Skin of body (tissue), 2 donors: Measurements from ENCODE around the gene CXCL9. TPM values are rescaled to one million over a fixed set of nuclear protein-coding genes. Genes with fewer than 3 reads are reported as not detected.
"Not testable (repeated sequence)": the region's sequence is repeated elsewhere in the genome, so short reads cannot be mapped to it uniquely, and the experiment has no call there.

ENCODE experiments used
- DNase-seq: peaks from one replicate; lab custom pipeline; 2025; lab: John Stamatoyannopoulos, UW
- total RNA-seq: library from RNA; depleted of rRNA; stranded (reverse); fragments of >200 nt; gene quantifications from one replicate; pipeline ENCODE4 v1.2.3, GENCODE V29; 2014

CXCL9 gene
- total RNA-seq = 0.10 TPM

GRCh38 chr4:76007089-76007862 lies at the start of gene CXCL9:
CXCL9 (minus strand) TSS chr4:76007509; CDS start chr4:76007449, 60 bp downstream.
- no peak for DNase-seq

GRCh38 chr4:76055421-76055820 lies 48.1 kb upstream of the CXCL9 start:
- no peak for DNase-seq

- no peak for DNase-seq
Measured at GRCh38 chr4:76055016-76055415, 47.7 kb upstream of the CXCL9 start.

- no peak for DNase-seq
Measured at GRCh38 chr4:76053730-76054129, 46.4 kb upstream of the CXCL9 start.

DNA sequence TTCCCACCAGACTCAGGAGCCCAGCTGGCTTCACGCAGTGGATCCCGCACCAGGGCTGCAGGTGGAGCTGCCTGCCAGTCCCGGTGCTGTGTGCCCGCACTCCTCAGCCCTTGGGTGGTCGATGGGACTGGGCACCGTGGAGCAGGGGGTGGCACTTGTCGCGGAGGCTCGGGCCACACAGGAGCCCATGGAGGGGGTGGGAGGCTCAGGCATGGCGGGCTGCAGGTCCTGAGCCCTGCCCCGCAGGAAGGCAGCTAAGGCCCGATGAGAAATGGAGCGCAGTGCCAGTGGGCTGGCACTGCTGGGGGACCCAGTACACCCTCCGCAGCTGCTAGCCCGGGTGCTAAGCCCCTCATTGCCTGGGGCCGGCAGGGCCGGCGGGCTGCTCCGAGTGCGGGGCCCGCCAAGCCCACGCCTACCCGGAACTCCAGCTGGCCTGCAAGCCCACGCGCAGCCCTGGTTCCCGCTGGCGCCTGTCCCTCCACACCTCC lies 43.3 kb upstream of the CXCL9 start:
- not testable (repeated sequence) for DNase-seq

DNA sequence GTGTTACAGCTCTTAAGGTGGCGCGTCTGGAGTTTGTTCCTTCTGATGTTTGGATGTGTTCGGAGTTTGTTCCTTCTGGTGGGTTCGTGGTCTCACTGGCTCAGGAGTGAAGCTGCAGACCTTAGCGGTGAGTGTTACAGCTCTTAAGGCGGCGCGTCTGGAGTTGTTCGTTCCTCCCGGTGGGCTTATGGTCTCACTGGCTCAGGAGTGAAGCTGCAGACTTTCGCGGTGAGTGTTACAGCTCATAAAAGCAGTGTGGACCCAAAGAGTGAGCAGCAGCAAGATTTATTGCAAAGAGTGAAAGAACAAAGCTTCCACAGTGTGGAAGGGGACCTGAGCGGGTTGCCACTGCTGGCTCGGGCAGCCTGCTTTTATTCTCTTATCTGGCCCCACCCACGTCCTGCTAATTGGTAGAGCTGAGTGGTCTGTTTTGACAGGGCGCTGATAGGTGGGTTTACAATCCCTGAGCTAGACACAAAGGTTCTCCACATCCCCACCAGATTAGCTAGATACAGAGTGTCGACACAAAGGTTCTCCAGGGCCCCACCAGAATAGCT lies 42.6 kb upstream of the CXCL9 start:
- not testable (repeated sequence) for DNase-seq

- not testable (repeated sequence) for DNase-seq
Measured at GRCh38 chr4:76044686-76045085, 37.4 kb upstream of the CXCL9 start.

DNA sequence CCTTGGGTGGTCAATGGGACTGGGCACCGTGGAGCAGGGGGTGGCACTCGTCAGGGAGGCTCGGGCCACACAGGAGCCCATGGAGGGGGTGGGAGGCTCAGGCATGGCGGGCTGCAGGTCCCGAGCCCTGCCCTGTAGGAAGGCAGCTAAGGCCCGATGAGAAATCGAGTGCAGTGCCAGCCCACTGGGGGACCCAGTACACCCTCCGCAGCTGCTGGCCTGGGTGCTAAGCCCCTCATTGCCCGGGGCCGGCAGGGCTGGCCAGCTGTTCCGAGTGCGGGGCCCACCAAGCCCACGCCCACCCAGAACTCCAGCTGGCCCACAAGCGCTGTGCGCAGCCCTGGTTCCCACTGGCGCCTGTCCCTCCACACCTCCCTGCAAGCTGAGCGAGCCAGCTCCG lies 36.0 kb upstream of the CXCL9 start:
- DNase-seq = not testable (repeated sequence)

DNA sequence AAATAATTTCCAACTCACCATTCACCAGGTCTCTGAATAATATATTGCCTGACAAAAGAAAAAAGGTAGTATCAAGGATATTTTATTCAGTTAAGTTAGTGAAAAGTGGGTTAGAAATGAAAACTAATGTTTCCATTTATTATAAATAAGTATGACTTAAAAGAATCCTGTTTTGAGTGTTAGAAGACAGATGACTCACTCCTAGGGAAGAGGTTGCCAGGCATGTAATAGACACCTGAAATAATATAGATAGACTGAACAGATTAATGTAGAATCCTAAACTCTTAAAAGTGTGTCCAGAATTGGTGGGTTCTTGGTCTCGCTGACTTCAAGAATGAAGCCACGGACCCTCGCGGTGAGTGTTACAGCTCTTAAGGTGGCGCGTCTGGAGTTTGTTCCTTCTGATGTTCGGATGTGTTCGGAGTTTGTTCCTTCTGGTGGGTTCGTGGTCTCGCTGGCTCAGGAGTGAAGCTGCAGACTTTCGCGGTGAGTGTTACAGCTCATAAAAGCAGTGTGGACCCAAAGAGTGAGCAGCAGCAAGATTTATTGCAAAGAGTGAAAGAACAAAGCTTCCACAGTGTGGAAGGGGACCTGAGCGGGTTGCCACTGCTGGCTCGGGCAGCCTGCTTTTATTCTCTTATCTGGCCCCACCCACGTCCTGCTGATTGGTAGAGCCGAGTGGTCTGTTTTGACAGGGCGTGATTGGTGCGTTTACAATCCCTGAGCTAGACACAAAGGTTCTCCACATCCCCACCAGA lies 35.1 kb upstream of the CXCL9 start:
- DNase-seq = not testable (repeated sequence)

- DNase-seq = no peak
Measured at GRCh38 chr4:76036855-76037254, 29.5 kb upstream of the CXCL9 start.

- no peak for DNase-seq
Measured at GRCh38 chr4:76035799-76036380, 28.6 kb upstream of the CXCL9 start, which contains the start of gene CXCL11. CXCL11 (minus strand) TSS chr4:76036070; CDS start chr4:76035987, 83 bp downstream.

- DNase-seq = no peak
Measured at GRCh38 chr4:76035141-76035540, 27.8 kb upstream of the CXCL9 start.

DNA sequence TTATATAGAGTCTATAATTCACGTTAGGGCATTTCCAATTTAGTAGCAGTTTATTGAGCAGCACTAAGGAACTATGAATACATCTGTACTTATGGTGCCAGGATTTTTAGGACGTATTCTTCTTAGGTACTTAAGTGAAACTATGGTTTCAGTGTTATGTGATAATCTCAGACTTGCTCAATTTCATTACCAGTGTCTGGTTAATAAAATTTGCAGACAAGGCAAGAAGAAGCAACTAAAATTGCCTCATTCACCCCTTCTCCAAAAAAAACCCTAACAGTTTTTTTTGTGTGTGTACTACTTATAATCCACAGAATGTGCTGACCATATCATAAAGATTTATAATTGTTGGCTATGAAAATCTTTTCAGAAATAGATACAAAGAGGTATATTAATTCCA lies 22.0 kb upstream of the CXCL9 start:
- DNase-seq = no peak

- DNase-seq = no peak
Measured at GRCh38 chr4:76028350-76028765, 21.0 kb upstream of the CXCL9 start.

GRCh38 chr4:76024065-76024464 lies 16.8 kb upstream of the CXCL9 start:
- DNase-seq = no peak

DNA sequence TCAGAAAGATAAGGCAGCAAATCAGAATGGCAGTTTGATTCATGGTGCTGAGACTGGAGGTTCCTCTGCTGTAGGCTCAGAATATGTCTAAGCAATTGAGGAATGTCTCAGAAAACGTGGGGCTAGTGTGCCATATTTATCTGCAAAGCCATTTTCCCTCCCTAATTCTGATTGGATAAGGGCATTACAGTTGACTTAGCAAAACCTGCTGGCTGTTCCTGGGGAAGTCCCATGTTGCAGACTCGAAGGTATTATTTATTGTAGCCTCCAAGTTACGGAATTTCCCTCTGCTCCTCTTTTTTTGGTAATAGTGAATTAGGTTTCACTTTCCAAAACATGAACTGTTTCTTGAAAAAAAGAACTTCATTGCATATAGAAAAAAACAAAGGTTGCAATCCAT lies 16.1 kb upstream of the CXCL9 start, which contains the start of gene CXCL10:
Gene CXCL10 (minus strand): TSS at position 109 of the 400 bp plus-strand sequence. CDS start 66 bp downstream, at position 43.
- no peak for DNase-seq

- no peak for DNase-seq
Measured at GRCh38 chr4:76022677-76023076, 15.4 kb upstream of the CXCL9 start.

GRCh38 chr4:76022031-76022430 lies 14.7 kb upstream of the CXCL9 start:
- no peak for DNase-seq

- no peak for DNase-seq
Measured at GRCh38 chr4:76017056-76017686, 9.9 kb upstream of the CXCL9 start.

DNA sequence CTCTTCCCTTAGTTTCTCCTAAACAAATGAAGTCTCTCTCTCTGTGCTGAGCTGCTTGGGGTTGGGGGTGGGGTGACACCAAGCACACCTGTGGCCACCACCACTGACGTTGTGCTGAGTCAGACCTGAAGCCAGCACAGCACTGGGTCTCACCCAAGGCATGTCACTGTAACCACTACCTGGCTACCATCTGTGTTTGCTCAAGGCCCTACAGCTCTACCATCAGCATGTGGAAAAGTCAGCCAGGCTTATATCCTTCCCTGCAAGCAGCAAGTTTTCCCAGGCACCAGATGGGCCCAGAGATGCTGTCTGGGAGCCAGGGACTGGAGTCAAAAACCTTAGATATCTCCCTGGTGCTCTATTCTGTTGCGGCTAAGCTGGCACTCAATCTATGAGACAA lies 9.1 kb upstream of the CXCL9 start:
- DNase-seq = no peak

GRCh38 chr4:76013540-76013939 lies 6.2 kb upstream of the CXCL9 start:
- DNase-seq = no peak
